RWPE2 (cell line): ENCODE results near the gene XDH.

ENCODE experiments used
- ATAC-seq: fragments of 200-7000 bp; cut with Tn5 transposase; 3 replicates; pipeline ENCODE4 v1.9.1; 2021; ENCODE audit warnings: low read depth
- DNase-seq: peaks from one replicate; pipeline ENCODE4 v3.0.0-alpha.2; 2020; ENCODE audit warnings: low spot score
- H3K27ac ChIP-seq: fragments of 450-650 bp; 2 replicates; pipeline ENCODE4 v1.5.1; 2017; ENCODE audit warnings: mild to moderate bottlenecking; ENCODE audit not compliant: poor library complexity, severe bottlenecking
- H3K27me3 ChIP-seq: fragments of 250-450 bp; sonication (Bioruptor Pico); 2 replicates; pipeline ENCODE4 v1.5.1; 2021; ENCODE audit warnings: mild to moderate bottlenecking, moderate library complexity; ENCODE audit not compliant: insufficient read depth, poor library complexity, severe bottlenecking
- H3K36me3 ChIP-seq: fragments of 250-450 bp; sonication (Bioruptor Pico); 2 replicates; pipeline ENCODE4 v1.5.1; 2020; ENCODE audit warnings: low read depth, mild to moderate bottlenecking, moderate library complexity
- H3K4me1 ChIP-seq: fragments of 250-450 bp; sonication (Bioruptor Pico); 2 replicates; pipeline ENCODE4 v1.5.1; 2021; ENCODE audit warnings: mild to moderate bottlenecking, moderate library complexity; ENCODE audit not compliant: insufficient read depth, poor library complexity, severe bottlenecking
- H3K4me3 ChIP-seq: fragments of 250-450 bp; sonication (Bioruptor Pico); 2 replicates; pipeline ENCODE4 v1.5.1; 2021; ENCODE audit warnings: mild to moderate bottlenecking, moderate library complexity; ENCODE audit not compliant: severe bottlenecking
- H3K9me3 ChIP-seq: fragments of 250-450 bp; sonication (Bioruptor Pico); 2 replicates; pipeline ENCODE4 v1.5.1; 2021; ENCODE audit warnings: mild to moderate bottlenecking, moderate library complexity; ENCODE audit not compliant: severe bottlenecking
- TF ChIP-seq, protein P1 (sequence below): fragments of 450-650 bp; IDR thresholded peaks from one replicate; pipeline ENCODE4 v1.5.1; 2017; ENCODE audit warnings: mild to moderate bottlenecking, moderate library complexity; ENCODE audit not compliant: poor library complexity, severe bottlenecking

The XDH gene

DNA sequence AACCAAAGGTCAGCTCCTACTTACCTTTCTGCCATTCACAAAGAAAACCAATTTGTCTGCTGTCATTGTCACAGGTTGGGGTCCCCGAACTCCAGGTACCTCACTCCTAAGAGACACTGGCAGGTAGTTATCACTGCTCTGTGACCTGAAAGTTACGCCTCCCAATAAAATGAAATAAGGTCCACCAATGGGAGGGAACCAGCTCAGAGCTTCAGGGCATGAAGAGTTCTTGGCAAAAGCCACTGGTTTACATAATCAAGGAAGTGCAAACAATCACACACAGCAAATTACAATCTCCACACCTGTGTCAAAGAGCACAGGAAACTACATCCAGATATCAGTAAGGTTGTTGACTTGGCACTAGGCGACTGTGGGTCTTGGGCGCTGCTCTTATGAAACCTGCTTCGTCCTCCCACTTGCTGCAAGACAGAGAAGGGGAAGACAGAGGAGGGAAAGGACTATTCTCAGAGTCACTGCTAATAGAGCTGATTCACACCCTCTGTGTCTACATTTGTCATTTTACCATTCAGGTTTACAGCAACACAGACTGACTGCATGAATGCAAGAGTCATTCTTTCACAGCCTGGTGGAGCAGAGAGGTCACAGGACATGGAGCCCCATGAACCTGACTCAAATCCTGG is at the start of gene XDH:
TSS of gene XDH (minus strand) at position 142 of the 641 bp plus-strand sequence. CDS start at position 66, 76 bp downstream.
- DNase-seq: no peak
- TF ChIP-seq, protein P1, sequence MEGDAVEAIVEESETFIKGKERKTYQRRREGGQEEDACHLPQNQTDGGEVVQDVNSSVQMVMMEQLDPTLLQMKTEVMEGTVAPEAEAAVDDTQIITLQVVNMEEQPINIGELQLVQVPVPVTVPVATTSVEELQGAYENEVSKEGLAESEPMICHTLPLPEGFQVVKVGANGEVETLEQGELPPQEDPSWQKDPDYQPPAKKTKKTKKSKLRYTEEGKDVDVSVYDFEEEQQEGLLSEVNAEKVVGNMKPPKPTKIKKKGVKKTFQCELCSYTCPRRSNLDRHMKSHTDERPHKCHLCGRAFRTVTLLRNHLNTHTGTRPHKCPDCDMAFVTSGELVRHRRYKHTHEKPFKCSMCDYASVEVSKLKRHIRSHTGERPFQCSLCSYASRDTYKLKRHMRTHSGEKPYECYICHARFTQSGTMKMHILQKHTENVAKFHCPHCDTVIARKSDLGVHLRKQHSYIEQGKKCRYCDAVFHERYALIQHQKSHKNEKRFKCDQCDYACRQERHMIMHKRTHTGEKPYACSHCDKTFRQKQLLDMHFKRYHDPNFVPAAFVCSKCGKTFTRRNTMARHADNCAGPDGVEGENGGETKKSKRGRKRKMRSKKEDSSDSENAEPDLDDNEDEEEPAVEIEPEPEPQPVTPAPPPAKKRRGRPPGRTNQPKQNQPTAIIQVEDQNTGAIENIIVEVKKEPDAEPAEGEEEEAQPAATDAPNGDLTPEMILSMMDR: no peak
- Histone ChIP-seq H3K27me3 (no peaks in the 10 kb centered on the region), H3K9me3 (peaks cover 3% of the 10 kb centered on the region), H3K4me3 (peak within 1 kb of the TSS; percentile 29), H3K4me1 (peaks cover 40% of the 10 kb centered on the region), H3K36me3 (peaks cover 19% of the 10 kb centered on the region), H3K27ac (peak within 1 kb of the TSS; percentile 57)
- ATAC-seq: peak; percentile 74

DNA sequence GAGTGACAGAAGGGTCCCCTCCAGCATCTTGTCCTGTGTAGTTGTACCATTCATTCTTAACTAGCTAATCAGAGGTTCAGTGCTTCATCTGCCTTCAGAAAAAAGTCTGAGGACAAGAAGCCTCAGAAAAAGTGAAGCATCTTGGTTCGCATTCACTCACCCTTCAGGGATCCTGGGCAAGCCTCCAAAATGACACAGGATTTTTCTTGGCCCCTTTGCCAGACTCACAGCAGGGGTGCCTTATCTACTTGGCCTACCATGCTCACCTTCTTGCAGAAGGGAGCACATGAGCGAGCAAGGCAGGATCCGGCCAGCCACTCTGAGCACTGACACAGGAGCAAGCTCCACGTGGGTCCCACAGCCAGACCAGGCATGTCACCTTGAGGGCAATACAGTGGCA is 43.1 kb upstream of the XDH start:
- no peak overlapping the region for H3K4me3 ChIP-seq
- no peaks in the 10 kb centered on the region for H3K27me3 ChIP-seq
- no peak overlapping the region for H3K27ac ChIP-seq
- DNase-seq (no peak), ATAC-seq (no peak)
- H3K4me1 ChIP-seq: no peaks in the 10 kb centered on the region
- peaks cover 5% of the 10 kb centered on the region for H3K9me3 ChIP-seq
- TF ChIP-seq, protein P1: no peak
- H3K36me3 ChIP-seq: no peaks in the 10 kb centered on the region

DNA sequence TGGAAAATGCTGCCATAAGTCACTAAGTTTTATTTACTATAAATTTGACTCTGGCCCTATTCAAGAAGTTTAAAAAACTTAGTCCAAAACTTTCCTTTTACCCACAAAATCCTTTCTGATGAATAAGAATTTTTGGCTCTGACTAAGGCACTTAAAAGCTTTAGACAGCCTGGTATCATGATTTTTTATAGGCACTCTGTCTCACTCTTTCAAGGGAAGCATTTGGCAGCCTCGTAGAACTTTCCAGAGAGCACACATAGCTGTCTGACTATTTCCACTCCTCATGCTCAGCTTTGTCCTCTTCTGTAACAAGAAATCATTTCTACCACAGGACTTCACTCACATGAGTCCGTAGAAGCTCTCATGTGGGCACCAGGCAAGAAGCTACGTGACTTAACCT is 32.3 kb upstream of the XDH start:
- no peak overlapping the region for H3K27ac ChIP-seq
- TF ChIP-seq, protein P1: no peak
- DNase-seq: no peak

DNA sequence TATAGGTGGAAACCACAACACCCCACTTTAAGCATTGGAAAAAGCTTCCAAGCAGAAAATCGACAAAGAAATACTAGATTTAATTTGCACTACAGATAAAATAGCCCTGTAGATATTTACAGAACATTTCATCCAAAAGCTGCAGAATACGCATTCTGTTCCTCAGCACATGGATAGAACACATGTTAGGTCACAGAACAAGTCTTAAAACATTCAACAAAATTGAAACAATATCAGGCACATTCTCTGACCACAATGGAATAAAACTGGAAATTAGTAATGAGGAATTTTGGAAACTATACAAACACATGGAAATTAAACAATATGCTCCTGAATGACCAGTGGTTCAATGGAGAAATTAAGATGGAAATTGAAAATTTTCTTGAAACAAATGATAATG is 27.8 kb upstream of the XDH start:
- TF ChIP-seq, protein P1: no peak
- Histone ChIP-seq H3K36me3 (no peaks in the 10 kb centered on the region), H3K27ac (no peak overlapping the region), H3K4me3 (no peak overlapping the region), H3K9me3 (no peaks in the 10 kb centered on the region), H3K27me3 (no peaks in the 10 kb centered on the region), H3K4me1 (peaks cover 9% of the 10 kb centered on the region)
- DNase-seq: no peak
- ATAC-seq: no peak

More for the DNA sequence above, 32.3 kb upstream of the XDH start:
- no peaks in the 10 kb centered on the region for H3K9me3 ChIP-seq
- H3K4me3 ChIP-seq: no peak overlapping the region
- no peaks in the 10 kb centered on the region for H3K36me3 ChIP-seq
- ATAC-seq: peak; percentile 44; the same call in 1 of the 3 replicates
- H3K27me3 ChIP-seq: no peaks in the 10 kb centered on the region
- no peaks in the 10 kb centered on the region for H3K4me1 ChIP-seq

DNA sequence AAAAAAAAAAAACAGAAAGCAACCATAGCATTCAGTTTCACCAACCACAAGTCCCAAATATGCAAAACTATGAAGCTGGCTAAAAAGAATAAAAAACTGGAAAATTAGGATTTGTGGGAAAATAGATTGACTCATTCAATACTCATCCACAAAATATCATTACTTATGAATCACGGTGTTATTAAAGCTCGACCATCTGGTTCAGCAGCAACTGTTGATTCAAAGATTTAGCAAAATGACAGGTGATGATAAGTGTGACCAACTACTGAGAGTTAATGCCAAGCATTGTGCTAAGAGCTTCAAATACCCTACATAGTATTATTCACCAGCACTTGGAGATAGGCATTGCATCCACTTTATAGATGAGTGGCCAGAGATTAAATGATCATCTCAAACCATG is 26.2 kb upstream of the XDH start:
- Histone ChIP-seq H3K4me3 (no peak overlapping the region), H3K9me3 (no peaks in the 10 kb centered on the region), H3K27ac (peak overlapping the region; percentile 52), H3K27me3 (no peaks in the 10 kb centered on the region), H3K4me1 (peaks cover 9% of the 10 kb centered on the region), H3K36me3 (no peaks in the 10 kb centered on the region)
- TF ChIP-seq, protein P1: no peak
- ATAC-seq: peak; percentile 100
- no peak for DNase-seq
